HG03045 (cell line): ENCODE results near the gene TKTL1.
"Not testable (repeated sequence)": the region's sequence is repeated elsewhere in the genome, so short reads cannot be mapped to it uniquely, and the experiment has no call there.

Experiments
- ATAC-seq: cut with Tn5 transposase; IDR thresholded peaks from one replicate; pipeline ENCODE4 v1.9.1; 2021; ENCODE audit warnings: mild to moderate bottlenecking, moderate library complexity; ENCODE audit not compliant: unreplicated experiment

Gene TKTL1

DNA sequence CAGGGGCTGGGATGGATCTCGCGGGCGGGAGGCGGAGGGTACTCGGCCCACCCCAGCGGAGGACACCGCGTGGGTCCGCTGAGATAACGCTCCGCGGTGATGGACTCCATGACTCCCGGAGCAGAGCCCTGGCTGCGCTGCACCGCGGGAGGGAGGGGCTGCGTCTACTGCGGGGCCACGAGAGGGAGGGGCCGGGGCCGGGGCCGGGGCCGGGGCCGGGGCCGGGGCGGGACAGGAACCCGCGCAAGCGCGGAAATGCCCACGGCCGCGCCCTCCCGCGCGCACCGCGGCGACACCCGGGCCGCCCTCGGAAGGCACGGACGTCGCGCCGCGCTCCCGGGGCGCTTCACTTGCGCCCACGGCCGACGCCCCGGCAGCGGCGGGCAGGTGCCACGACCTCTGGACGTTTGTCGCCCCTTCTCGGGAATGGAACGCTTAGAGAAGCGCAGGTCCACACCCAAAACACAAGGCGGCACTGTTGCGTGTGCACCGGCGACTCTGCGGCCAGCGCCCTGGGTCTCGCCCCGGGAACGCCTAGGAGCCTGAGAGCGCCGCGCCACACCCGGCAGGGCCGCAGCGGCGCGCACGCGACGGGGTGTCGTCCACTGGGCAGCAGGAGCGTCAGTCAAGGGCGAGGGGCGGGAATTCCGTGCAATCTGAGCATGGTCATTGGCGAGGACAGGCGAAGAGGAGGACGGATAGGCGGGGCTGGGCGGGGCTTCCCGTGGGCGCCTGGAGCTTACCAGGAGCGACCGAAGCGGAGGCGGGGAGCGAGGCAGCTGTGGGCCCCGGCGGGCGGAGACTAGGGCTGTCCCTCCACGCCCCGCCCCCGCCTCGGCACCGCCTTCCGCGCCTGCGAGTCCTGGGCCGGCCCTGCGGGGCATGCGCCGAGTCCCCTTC is 46.1 kb downstream of the TKTL1 start:
- ATAC-seq = peak; percentile 64

GRCh38 chrX:154343063-154343462 is 47.5 kb downstream of the TKTL1 start:
- ATAC-seq = peak; percentile 13

GRCh38 chrX:154343620-154344019 is 48.0 kb downstream of the TKTL1 start:
- not testable (repeated sequence) for ATAC-seq

DNA sequence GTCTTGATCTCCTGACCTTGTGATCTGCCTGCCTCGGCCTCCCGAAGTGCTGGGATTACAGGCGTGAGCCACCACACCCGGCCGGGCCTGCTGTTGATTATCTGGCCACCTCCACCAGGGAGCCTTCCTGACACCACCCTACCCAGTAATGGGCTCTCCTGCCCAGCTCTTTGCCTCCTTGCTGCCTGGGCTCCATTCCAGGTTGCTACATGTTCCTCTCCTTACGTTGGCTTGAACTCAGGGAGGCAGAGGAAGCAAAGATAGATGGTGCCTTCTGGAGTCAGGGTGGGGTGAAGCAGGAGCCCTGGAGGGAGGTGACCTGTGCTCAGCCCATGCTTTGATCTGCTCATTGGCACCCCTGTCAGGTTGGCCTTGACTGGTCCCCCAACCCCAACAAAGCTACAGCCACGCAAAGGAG is 52.5 kb downstream of the TKTL1 start:
- ATAC-seq = no peak

GRCh38 chrX:154348646-154349358 is 53.2 kb downstream of the TKTL1 start:
- ATAC-seq = no peak

DNA sequence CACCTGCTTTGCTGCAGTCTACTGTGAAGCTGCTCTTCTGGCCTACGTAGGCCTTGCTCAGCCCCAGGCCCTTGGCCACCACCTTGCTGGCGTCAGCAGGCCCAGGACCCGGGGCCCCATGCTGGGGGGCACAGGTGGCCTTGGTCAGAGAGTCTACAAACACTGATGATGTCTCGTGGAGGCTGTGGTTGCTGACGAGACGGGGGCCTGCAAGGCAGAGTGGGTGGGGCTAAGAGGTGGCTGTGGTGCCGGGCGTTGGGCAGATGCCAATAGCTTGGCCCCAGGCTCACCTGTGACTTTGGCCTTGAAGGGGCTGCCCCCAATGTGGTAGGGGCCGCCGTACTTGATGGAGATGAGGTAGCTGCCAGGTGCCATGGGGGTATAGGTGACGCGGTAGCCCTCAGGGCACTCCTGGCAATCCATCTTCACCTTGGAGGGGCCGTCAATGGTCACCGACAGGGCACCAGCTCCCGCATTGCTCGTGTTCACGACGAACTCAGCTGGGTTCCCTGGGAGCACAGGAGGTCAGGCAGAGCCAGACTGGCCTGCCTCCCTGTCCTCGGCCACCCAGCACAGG is 53.9 kb downstream of the TKTL1 start:
- ATAC-seq = no peak

DNA sequence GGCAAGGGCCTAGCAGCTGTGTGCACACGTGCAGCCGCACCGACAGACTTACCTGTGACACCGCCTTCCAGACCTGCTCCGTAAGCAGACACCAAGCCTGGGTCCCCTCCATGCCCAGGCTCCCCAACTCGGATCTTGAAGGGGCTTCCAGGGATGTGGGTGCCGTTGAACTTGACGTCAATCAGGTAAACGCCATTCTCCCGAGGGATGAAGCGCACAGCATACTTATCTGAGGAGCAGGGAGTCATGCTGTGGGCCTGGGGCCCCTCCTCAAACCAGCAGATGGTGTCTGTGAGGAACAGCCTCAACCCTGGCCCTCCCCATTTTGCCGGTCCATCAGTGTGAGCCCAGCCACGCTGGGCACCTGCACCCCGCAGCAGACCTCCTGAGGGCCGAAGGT is 54.4 kb downstream of the TKTL1 start:
- ATAC-seq = no peak

GRCh38 chrX:154350429-154351182 is 55.0 kb downstream of the TKTL1 start:
- no peak for ATAC-seq

DNA sequence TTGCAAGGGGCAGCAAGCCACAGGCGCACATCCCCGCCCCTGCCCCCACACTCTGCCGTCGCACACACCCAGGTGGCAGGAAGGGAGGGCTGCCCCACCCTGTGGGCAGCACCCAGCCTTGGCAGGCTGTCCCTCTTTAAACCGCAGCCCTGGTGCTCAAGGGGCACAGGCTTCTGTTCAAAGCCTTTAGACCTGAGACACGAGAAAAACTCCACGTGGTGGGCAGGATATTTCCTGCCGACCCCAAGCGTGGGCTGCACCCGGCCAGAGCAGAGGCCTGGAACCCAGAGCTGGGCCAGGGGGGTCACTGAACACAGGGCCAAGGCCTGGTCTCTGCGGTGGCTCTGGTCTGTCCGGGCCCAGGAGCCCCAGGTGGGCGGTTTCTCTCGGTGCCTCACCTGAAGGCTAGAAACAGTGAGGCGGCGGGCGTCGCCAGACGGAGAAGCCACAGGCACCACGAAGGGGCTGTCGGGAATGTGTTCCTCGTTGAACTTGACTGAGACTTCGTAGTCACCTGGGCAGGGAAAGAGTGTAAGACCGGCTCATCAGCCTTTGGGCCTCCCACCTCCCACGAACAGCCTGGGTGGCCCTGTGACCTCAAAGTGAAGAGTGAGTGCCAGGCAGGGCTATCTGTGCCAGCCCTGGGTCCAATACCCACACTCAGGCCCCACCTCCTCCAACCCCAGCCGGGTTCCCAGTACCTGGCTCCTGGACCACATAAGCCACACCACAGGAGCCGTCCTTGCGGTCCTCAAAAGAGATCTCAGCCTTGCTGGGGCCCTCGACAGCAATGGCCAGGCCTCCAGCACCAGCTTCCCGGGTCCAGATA is 55.8 kb downstream of the TKTL1 start:
- ATAC-seq = no peak

DNA sequence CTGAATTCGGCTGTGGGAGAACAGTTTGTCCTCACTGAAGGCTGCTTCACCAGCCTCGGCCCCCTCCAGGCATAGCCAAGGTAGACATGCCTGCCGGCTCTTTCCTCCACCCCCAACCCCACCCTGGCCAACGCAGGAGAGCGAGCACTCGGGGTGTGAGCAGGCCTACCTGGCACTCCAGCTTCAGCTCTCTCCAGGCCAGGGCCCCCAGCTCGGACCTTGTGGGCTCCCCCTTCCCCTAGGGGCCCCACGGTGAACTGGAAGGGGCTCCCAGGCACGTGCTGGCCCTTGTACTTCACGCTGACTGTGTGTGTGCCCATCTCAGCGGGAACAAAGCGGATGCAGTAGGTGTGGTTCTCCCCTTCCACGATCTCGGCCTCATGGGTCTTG is 56.4 kb downstream of the TKTL1 start:
- no peak for ATAC-seq

- no peak for ATAC-seq
These were observed 56.9 kb downstream of the TKTL1 start for GRCh38 chrX:154352466-154352865.

DNA sequence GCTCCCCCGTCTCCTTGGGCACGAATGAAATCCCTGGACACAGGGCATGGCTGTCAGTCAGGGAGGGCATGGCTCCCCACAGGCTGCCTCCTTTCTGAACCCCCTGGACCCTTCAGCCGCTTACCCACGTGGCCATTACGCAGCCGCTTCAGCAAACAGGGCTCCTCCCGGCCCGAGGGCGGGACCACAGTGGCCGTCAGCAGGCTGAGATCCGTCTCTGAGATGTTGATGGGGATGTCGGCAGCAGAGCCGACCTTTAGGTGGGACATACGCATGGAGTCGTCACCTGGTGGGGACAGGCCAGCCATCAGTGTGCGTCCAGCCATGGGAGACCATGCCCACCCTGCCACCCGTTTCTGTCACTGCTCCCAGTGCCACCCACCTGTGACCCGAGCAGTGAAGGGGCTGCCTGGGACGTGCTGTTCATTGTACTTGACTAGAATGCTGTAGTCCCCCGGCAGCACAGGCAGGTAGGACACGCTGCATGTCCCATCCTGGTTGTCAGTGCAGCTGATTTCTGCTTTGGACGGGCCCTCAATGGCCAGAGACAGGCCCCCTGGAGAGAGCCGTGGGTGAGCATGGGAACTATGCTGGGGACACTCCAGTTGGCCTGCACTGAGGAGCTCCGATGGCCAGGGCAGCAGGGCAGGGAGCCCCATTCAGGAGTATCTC is 57.7 kb downstream of the TKTL1 start:
- ATAC-seq = no peak

- ATAC-seq = no peak
These were observed 58.4 kb downstream of the TKTL1 start for GRCh38 chrX:154354013-154354412.

DNA sequence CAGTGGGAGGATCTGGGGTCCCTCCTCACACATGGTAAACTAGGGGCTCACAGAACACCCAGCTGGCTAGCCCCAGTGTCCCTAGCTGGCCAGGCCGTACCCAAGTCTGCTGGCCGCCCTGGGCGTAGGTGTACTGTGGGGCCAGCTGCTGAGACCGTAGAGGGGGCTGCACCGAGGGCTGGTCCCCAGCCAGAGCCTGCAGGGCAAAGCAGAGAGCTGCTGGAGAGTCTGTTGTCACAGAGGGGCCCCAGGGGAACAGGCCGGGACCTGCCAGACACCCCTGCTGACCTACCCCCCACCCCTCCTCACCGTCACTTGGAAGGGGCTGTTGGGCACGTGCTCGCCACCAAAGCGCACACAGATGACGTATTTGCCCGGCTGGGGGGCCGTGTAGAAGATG is 58.9 kb downstream of the TKTL1 start:
- no peak for ATAC-seq

- no peak for ATAC-seq
These were observed 59.6 kb downstream of the TKTL1 start for GRCh38 chrX:154355094-154355775.

DNA sequence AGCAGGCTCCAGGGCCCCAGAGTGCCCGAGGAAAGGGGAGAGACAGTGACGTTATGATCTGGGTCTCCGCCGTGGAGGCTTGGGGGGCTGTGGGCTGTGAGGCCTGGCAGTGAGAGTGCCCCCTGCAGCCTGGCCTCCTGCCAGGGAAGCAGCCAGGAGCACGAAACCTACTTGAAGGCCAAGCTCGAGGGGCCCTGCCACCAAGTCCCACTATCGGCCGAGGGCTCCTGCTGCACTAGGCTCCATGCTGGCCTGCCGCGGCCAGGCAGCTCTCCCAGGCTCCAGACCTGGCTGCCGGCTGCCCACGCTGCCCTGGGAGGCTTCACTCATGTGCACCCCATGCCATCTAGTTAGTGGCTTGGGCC is 60.2 kb downstream of the TKTL1 start:
- ATAC-seq = no peak

- ATAC-seq = no peak
These were observed 61.0 kb downstream of the TKTL1 start for GRCh38 chrX:154356596-154356995.

DNA sequence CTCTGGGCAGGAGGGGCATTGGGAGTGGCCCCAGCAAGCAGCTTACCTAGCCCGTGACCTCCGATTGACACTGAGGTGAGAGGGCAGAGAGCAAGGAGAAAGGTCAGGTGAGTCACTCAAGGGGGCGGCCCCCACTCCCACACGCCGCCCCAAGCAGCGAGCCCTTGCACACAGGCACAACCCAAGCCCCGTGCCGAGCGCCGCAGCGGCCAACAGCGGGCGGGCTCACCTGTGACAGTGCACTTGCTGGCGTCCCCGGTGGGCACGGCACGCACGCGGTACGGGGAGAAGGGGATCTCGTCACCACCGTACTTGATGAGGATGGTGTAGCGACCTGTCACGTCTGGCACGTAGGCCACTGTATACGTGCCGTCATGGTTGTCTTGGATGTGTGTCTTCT is 61.6 kb downstream of the TKTL1 start:
- no peak for ATAC-seq

- ATAC-seq = no peak
These were observed 62.4 kb downstream of the TKTL1 start for GRCh38 chrX:154358011-154358410.
